Fibroblast of lung (primary cell): ENCODE measurements around the gene TMPRSS9. TPM values are rescaled to one million over a fixed set of nuclear protein-coding genes. Genes with fewer than 3 reads are reported as not detected.
A peak's percentile ranks its signal among the peaks of the same experiment; 100 is the strongest.

Experiments
- DNase-seq, 2 donors: peaks; one replicate each; pipeline versions ENCODE4 v3.0.0 to v3.0.0-alpha.2; 2010; ENCODE audit warnings: low read depth in 2 of 2
- H2AFZ ChIP-seq: 2 replicates; pipeline ENCODE4 v1.5.1; 2012; ENCODE audit warnings: low read length, control low read depth, inconsistent platforms
- H3K27ac ChIP-seq: 2 replicates; pipeline ENCODE4 v1.5.1; 2011; ENCODE audit warnings: low read length, control low read depth; ENCODE audit not compliant: insufficient read depth
- H3K27me3 ChIP-seq: 2 replicates; pipeline ENCODE4 v1.5.1; 2011; ENCODE audit warnings: mild to moderate bottlenecking, low read length; ENCODE audit not compliant: control insufficient read depth, insufficient read depth
- H3K36me3 ChIP-seq: 2 replicates; pipeline ENCODE4 v1.5.1; 2011; ENCODE audit warnings: low read length; ENCODE audit not compliant: control insufficient read depth, insufficient read depth
- H3K4me1 ChIP-seq: 2 replicates; pipeline ENCODE4 v1.5.1; 2011; ENCODE audit warnings: low read length; ENCODE audit not compliant: control insufficient read depth, insufficient read depth; ENCODE audit errors: extremely low read depth
- H3K4me2 ChIP-seq: 2 replicates; pipeline ENCODE4 v1.5.1; 2011; ENCODE audit warnings: low read length, control low read depth; ENCODE audit not compliant: insufficient read depth; ENCODE audit errors: extremely low read depth
- H3K4me3 ChIP-seq, 4 experiments: fragments of 200-600 bp in 1 of 4; sonication (generic) in 1 of 4; replicated peaks in 1 of 4; 2 replicates each; pipeline ENCODE4 v1.5.1; 2011 to 2016; ENCODE audit warnings: low read length in 4 of 4, low read depth in 3 of 4, mild to moderate bottlenecking in 3 of 4, control low read depth in 2 of 4, inconsistent platforms in 1 of 4, mixed read lengths in 1 of 4; ENCODE audit not compliant: insufficient read depth in 1 of 4; ENCODE audit errors: control extremely low read depth in 1 of 4
- H3K79me2 ChIP-seq: 2 replicates; pipeline ENCODE4 v1.5.1; 2012; ENCODE audit warnings: mild to moderate bottlenecking, low read length, inconsistent platforms; ENCODE audit not compliant: control insufficient read depth, insufficient read depth
- H3K9ac ChIP-seq: 2 replicates; pipeline ENCODE4 v1.5.1; 2011; ENCODE audit warnings: mild to moderate bottlenecking, low read length, control low read depth; ENCODE audit not compliant: insufficient read depth
- H3K9me3 ChIP-seq: 2 replicates; pipeline ENCODE4 v1.5.1; 2012; ENCODE audit warnings: low read depth, low read length; ENCODE audit not compliant: control insufficient read depth, insufficient read depth
- H4K20me1 ChIP-seq: 2 replicates; pipeline ENCODE4 v1.5.1; 2011; ENCODE audit warnings: low read length; ENCODE audit not compliant: control insufficient read depth, insufficient read depth; ENCODE audit errors: extremely low read depth
- EZH2 ChIP-seq: IDR thresholded peaks from 2 replicates; pipeline ENCODE4 v1.5.1; 2012; ENCODE audit warnings: low read length, control low read depth, mild to moderate bottlenecking; ENCODE audit errors: missing control alignments
- polyA plus RNA-seq, 2 donors: library from polyadenylated mRNA; depleted of rRNA in 1 of 2; stranded (reverse) in 1 of 2; unstranded in 1 of 2; fragments of >200 nt; gene quantifications; 2 replicates each; pipeline ENCODE4 v1.2.1, GENCODE V29; 2011 to 2012; ENCODE audit warnings: missing spikeins in 1 of 2
- total RNA-seq: library from RNA; depleted of rRNA; stranded (reverse); fragments of >200 nt; gene quantifications from 2 replicates; pipeline ENCODE4 v1.2.1, GENCODE V29; 2014
- TF ChIP-seq, protein P1 (sequence below), 2 donors: IDR thresholded peaks in 1 of 2; conservative IDR thresholded peaks in 1 of 2; 1 replicate in 1 of 2; 2 replicates in 1 of 2; pipeline ENCODE4 v1.5.1; 2011 to 2012; ENCODE audit warnings: low read length in 2 of 2, control low read depth in 1 of 2, inconsistent platforms in 1 of 2, low read depth in 1 of 2, mild to moderate bottlenecking in 1 of 2

Gene TMPRSS9
- total and polyA plus RNA-seq, 2 donors (not counting 1 experiment from before 2014, with no cell fraction given): not detected

DNA sequence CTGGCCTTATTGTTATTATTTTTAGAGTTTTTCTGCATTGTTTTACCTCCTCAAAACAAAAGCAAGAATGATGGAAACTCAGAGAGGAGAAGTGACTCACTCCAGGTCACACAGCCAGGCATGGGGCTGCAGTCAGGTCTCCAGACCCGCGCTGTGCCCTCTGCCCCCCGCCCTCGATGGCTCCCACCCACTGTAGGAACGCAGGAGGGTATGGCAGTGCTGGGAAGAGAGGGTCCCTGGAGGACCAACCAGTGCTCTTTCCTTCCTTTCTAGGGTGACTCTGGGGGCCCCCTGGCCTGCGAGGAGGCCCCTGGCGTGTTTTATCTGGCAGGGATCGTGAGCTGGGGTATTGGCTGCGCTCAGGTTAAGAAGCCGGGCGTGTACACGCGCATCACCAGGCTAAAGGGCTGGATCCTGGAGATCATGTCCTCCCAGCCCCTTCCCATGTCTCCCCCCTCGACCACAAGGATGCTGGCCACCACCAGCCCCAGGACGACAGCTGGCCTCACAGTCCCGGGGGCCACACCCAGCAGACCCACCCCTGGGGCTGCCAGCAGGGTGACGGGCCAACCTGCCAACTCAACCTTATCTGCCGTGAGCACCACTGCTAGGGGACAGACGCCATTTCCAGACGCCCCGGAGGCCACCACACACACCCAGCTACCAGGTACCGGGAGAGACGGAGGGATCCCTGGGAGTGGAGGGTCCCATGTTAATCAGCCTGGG lies 61.7 kb downstream of the TMPRSS9 start:
- no peaks in the 10 kb centered on the region for H3K9me3 ChIP-seq
- no peak overlapping the region for H3K9ac ChIP-seq
- peaks cover 13% of the 10 kb centered on the region for H3K36me3 ChIP-seq
- H3K79me2 ChIP-seq: peaks cover 27% of the 10 kb centered on the region
- no peak overlapping the region for H3K27ac ChIP-seq
- no peak overlapping the region for H3K4me3 ChIP-seq
- TF ChIP-seq, protein P1, sequence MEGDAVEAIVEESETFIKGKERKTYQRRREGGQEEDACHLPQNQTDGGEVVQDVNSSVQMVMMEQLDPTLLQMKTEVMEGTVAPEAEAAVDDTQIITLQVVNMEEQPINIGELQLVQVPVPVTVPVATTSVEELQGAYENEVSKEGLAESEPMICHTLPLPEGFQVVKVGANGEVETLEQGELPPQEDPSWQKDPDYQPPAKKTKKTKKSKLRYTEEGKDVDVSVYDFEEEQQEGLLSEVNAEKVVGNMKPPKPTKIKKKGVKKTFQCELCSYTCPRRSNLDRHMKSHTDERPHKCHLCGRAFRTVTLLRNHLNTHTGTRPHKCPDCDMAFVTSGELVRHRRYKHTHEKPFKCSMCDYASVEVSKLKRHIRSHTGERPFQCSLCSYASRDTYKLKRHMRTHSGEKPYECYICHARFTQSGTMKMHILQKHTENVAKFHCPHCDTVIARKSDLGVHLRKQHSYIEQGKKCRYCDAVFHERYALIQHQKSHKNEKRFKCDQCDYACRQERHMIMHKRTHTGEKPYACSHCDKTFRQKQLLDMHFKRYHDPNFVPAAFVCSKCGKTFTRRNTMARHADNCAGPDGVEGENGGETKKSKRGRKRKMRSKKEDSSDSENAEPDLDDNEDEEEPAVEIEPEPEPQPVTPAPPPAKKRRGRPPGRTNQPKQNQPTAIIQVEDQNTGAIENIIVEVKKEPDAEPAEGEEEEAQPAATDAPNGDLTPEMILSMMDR (conservative IDR thresholded peaks at IDR 0.05 in 1 of 2, IDR thresholded peaks at IDR 0.05 in 1 of 2; ENCODE audit: low read depth in 1 of 2, low read length in 2 of 2): no peak
- TF ChIP-seq EZH2: no peak
- DNase-seq: no peak
- no peaks in the 10 kb centered on the region for H4K20me1 ChIP-seq
- peaks cover 12% of the 10 kb centered on the region for H3K4me1 ChIP-seq
- H2AFZ ChIP-seq: no peak overlapping the region
- H3K27me3 ChIP-seq: no peaks in the 10 kb centered on the region
- no peak overlapping the region for H3K4me2 ChIP-seq

DNA sequence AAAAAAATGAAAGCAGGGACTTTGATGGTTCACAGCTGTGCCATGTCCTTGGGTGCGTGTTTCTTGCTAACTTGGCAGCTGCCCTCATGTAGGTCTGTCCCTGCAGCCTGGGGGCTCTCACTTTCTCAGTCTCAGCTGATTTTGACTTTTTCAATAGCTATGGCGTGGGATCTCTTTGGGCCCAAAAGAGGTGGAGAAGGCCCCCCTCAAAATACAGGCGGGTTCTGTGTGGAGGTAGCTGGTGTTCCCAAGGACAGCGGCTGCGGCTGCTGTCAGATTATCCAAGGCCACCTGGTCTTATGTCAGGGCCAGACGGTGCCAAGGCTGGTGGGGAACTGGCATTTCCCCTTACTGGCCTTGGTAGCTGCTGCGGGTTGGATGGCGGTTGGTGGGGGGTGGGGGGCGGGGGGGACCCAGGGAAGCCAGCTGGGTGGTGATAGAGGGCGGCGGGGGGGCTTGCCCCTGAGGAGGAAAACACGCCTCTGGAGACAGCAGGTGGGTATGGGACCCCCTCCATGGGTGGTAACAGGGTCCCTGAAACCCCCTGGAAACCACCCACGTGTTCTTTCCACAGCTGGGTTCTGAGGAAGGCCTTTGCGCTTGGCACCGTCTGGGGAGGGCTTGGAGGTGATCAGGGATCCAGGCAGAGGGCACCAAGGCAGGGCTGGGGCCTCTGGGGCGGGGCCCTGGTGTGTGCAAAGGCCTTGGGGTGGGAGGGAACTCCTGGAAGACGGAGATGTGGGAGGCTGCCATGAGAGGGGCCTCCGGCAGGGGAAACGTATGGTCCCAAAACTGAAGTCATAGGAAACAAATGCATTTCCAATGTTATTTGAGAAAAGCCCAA lies 63.2 kb downstream of the TMPRSS9 start:
- Histone ChIP-seq H3K4me1 (peaks cover 15% of the 10 kb centered on the region), H4K20me1 (no peaks in the 10 kb centered on the region), H2AFZ (no peak overlapping the region), H3K9ac (no peak overlapping the region), H3K36me3 (peaks cover 11% of the 10 kb centered on the region), H3K4me3 (no peak overlapping the region), H3K79me2 (peaks cover 32% of the 10 kb centered on the region), H3K27me3 (no peaks in the 10 kb centered on the region), H3K9me3 (no peaks in the 10 kb centered on the region), H3K4me2 (no peak overlapping the region), H3K27ac (no peak overlapping the region)
- peak in 1 of 2 donors; percentile 30 for DNase-seq
- TF ChIP-seq, protein P1 (conservative IDR thresholded peaks at IDR 0.05 in 1 of 2, IDR thresholded peaks at IDR 0.05 in 1 of 2; ENCODE audit: low read depth in 1 of 2, low read length in 2 of 2): no peak
- no peak for TF ChIP-seq EZH2

DNA sequence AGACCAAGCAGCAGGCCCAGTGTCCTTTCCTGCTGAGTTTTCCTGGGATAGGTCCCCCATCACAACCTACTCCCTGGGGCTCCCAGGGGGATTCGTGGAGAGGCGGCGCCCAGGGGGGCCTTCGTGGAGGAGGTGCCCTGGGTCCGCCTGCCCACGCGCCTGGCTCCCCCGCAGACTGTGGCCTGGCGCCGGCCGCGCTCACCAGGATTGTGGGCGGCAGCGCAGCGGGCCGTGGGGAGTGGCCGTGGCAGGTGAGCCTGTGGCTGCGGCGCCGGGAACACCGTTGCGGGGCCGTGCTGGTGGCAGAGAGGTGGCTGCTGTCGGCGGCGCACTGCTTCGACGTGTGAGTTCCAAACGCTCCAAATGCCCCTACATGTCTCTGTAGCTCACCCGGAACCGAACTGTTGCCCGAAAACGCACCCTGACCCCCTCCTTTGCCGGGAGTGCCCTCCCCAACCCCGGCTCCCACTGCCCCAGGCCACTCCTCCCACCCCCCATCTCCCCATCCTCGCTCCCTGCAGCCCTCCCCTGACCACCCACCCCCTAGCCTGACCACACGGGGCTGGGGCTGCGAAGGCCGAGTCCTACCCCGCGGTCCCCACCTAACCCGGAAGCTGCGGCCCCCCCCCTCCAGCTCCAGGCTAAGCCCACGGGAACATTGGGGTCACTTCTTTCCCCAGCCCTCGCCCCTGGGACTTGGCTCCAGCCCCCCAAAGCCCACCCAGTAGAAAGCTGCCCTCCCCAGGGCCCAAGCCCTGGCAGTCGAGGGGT lies 64.0 kb downstream of the TMPRSS9 start:
- Histone ChIP-seq H3K4me2 (no peak overlapping the region), H3K27ac (no peak overlapping the region), H3K36me3 (peaks cover 11% of the 10 kb centered on the region), H4K20me1 (no peaks in the 10 kb centered on the region), H3K4me3 (no peak overlapping the region), H3K9me3 (no peaks in the 10 kb centered on the region), H3K4me1 (peaks cover 17% of the 10 kb centered on the region), H2AFZ (no peak overlapping the region), H3K9ac (no peak overlapping the region), H3K27me3 (no peaks in the 10 kb centered on the region), H3K79me2 (peaks cover 32% of the 10 kb centered on the region)
- TF ChIP-seq EZH2: no peak
- TF ChIP-seq, protein P1 (conservative IDR thresholded peaks at IDR 0.05 in 1 of 2, IDR thresholded peaks at IDR 0.05 in 1 of 2; ENCODE audit: low read depth in 1 of 2, low read length in 2 of 2): no peak
- DNase-seq: no peak
